Mucosa of descending colon (tissue), 3 donors: Measurements from ENCODE around the gene PRKCE. TPM values are rescaled to one million over a fixed set of nuclear protein-coding genes. Genes with fewer than 3 reads are reported as not detected.
A peak's percentile ranks its signal among the peaks of the same experiment; 100 is the strongest.

Source experiments
- ATAC-seq: fragments of 200-7000 bp; cut with Tn5 transposase; one replicate; pipeline ENCODE4 v1.9.1; 2020; ENCODE audit warnings: mild to moderate bottlenecking, moderate library complexity
- DNase-seq, 3 donors: peaks; one replicate each; pipeline ENCODE4 v3.0.0-alpha.2; 2020
- H3K36me3 ChIP-seq: fragments of 200-600 bp; one replicate; pipeline ENCODE4 v1.8.0; 2021; ENCODE audit warnings: low read depth, mild to moderate bottlenecking
- H3K4me1 ChIP-seq: fragments of 200-600 bp; one replicate; pipeline ENCODE4 v1.8.0; 2021; ENCODE audit warnings: low read depth, mild to moderate bottlenecking
- H3K4me3 ChIP-seq: fragments of 200-600 bp; one replicate; pipeline ENCODE4 v1.8.0; 2021; ENCODE audit warnings: mild to moderate bottlenecking
- H3K9me3 ChIP-seq: fragments of 200-600 bp; one replicate; pipeline ENCODE4 v1.8.0; 2021; ENCODE audit warnings: mild to moderate bottlenecking
- CTCF ChIP-seq: fragments of 200-600 bp; IDR thresholded peaks from one replicate; pipeline ENCODE4 v1.8.0; 2022; ENCODE audit warnings: antibody characterized with exemption, mild to moderate bottlenecking
- intact Hi-C, 2 donors: fragments of 100-400 bp; cut with DNase I in 1 of 2; cut with micrococcal nuclease in 1 of 2; formaldehyde crosslinking; loops; one replicate each; pipeline versions ENCODE4 v1.11.0 to v1.11.1; 2022; cut with DNase I, micrococcal nuclease
- total RNA-seq, 3 donors: library from RNA; stranded (reverse); fragmentation: NEBNext Ultra II Directional in 2 of 3; extraction: Animal tissue kit (Norgen Biotek cat#: 25700) in 2 of 3; gene quantifications; one replicate each; pipeline versions ENCODE4 v1.2.1 to v1.2.4, GENCODE V29; 2021 to 2023
- donor health status: DM: no; HTN: no; CAD: no; lungs with moderate emphysema.
- donor health status: DM: no; HTN: no; CAD: no.
- donor health status: DM: no; HTN: yes; CAD: no.

Gene PRKCE
- total RNA-seq, 3 donors from 2014 or later = 24.5 to 52.0 (median 32.7) TPM

GRCh38 chr2:45973426-45973825 lies 322.0 kb downstream of the PRKCE start:
- no peak for TF ChIP-seq CTCF
- H3K36me3 ChIP-seq = no peaks in the 10 kb centered on the region
- no peaks in the 10 kb centered on the region for H3K4me1 ChIP-seq
- ATAC-seq = peak; percentile 80
- peak in 1 of 3 donors; percentile 64 for DNase-seq
- no peaks in the 10 kb centered on the region for H3K9me3 ChIP-seq
- no peak overlapping the region for H3K4me3 ChIP-seq
- intact Hi-C loops = no loop called here

GRCh38 chr2:45974056-45974455 lies 322.6 kb downstream of the PRKCE start:
- TF ChIP-seq CTCF = no peak
- DNase-seq = no peak
- Histone ChIP-seq H3K9me3 (no peaks in the 10 kb centered on the region), H3K4me1 (no peaks in the 10 kb centered on the region), H3K36me3 (no peaks in the 10 kb centered on the region), H3K4me3 (no peak overlapping the region)
- intact Hi-C loops = no loop called here
- no peak for ATAC-seq

- Histone ChIP-seq H3K9me3 (no peaks in the 10 kb centered on the region), H3K36me3 (no peaks in the 10 kb centered on the region), H3K4me3 (no peak overlapping the region), H3K4me1 (no peaks in the 10 kb centered on the region)
- no peak for TF ChIP-seq CTCF
- no peak for ATAC-seq
- DNase-seq = no peak
- intact Hi-C loops = no loop called here
Observed at GRCh38 chr2:45974762-45975408, 323.4 kb downstream of the PRKCE start.

GRCh38 chr2:45975752-45976517 lies 324.5 kb downstream of the PRKCE start:
- DNase-seq (no peak), ATAC-seq (peak; percentile 82)
- Histone ChIP-seq H3K36me3 (no peaks in the 10 kb centered on the region), H3K4me3 (no peak overlapping the region), H3K9me3 (no peaks in the 10 kb centered on the region), H3K4me1 (no peaks in the 10 kb centered on the region)
- no peak for TF ChIP-seq CTCF
- intact Hi-C loops = no loop called here

- Histone ChIP-seq H3K9me3 (no peaks in the 10 kb centered on the region), H3K36me3 (no peaks in the 10 kb centered on the region), H3K4me1 (no peaks in the 10 kb centered on the region), H3K4me3 (no peak overlapping the region)
- no peak for TF ChIP-seq CTCF
- DNase-seq = no peak
- intact Hi-C loops = no loop called here
- no peak for ATAC-seq
Observed at GRCh38 chr2:45978302-45978859, 326.9 kb downstream of the PRKCE start.
